ENCODE results near the gene FN1.

DNA sequence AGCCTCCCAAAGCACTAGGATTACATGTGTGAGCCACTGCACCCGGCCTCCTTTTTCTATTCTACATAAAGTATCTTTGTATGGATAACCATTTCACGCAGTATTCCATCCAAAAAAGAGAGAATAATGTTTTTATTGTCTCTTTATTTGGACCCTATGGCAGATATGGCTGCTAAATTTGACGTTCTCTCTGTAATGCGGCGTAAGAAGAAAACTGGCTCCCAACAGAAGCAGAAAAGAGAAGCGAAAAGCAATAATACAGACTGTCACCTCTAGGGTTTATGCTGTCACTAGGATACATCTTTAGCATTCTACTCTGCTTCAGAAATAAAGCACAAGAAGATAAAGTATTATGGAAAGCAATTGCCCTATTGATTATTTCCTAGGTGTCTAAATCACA, 55.9 kb downstream of the FN1 start:
- TF ChIP-seq, protein P1, sequence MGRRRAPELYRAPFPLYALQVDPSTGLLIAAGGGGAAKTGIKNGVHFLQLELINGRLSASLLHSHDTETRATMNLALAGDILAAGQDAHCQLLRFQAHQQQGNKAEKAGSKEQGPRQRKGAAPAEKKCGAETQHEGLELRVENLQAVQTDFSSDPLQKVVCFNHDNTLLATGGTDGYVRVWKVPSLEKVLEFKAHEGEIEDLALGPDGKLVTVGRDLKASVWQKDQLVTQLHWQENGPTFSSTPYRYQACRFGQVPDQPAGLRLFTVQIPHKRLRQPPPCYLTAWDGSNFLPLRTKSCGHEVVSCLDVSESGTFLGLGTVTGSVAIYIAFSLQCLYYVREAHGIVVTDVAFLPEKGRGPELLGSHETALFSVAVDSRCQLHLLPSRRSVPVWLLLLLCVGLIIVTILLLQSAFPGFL (CRISPR knock-in tag; IDR thresholded peaks at IDR 0.05; ENCODE audit: borderline replicate concordance) = no peak
- no peak for TF ChIP-seq ELF4 (CRISPR knock-in tag; IDR thresholded peaks at IDR 0.05; ENCODE audit: low read depth)
- TF ChIP-seq, protein P2, sequence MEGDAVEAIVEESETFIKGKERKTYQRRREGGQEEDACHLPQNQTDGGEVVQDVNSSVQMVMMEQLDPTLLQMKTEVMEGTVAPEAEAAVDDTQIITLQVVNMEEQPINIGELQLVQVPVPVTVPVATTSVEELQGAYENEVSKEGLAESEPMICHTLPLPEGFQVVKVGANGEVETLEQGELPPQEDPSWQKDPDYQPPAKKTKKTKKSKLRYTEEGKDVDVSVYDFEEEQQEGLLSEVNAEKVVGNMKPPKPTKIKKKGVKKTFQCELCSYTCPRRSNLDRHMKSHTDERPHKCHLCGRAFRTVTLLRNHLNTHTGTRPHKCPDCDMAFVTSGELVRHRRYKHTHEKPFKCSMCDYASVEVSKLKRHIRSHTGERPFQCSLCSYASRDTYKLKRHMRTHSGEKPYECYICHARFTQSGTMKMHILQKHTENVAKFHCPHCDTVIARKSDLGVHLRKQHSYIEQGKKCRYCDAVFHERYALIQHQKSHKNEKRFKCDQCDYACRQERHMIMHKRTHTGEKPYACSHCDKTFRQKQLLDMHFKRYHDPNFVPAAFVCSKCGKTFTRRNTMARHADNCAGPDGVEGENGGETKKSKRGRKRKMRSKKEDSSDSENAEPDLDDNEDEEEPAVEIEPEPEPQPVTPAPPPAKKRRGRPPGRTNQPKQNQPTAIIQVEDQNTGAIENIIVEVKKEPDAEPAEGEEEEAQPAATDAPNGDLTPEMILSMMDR (IDR thresholded peaks at IDR 0.05) = no peak
- TF ChIP-seq, protein P3, sequence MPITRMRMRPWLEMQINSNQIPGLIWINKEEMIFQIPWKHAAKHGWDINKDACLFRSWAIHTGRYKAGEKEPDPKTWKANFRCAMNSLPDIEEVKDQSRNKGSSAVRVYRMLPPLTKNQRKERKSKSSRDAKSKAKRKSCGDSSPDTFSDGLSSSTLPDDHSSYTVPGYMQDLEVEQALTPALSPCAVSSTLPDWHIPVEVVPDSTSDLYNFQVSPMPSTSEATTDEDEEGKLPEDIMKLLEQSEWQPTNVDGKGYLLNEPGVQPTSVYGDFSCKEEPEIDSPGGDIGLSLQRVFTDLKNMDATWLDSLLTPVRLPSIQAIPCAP (CRISPR knock-in tag; IDR thresholded peaks at IDR 0.05) = no peak

All from WTC11 (cell line).